Activated CD4-positive, CD25-positive, alpha-beta regulatory T cell (primary cell): ENCODE measurements around the gene ZNF541.

Source experiments
- DNase-seq, 4 experiments: peaks; one replicate each; lab custom pipeline; 2025; lab: John Stamatoyannopoulos, UW

Gene ZNF541

GRCh38 chr19:47545061-47545948, 27.6 kb downstream of the ZNF541 start:
- DNase-seq = no peak

GRCh38 chr19:47544476-47544875, 28.5 kb downstream of the ZNF541 start:
- no peak for DNase-seq

- DNase-seq = no peak
Measured at GRCh38 chr19:47544075-47544474, 28.9 kb downstream of the ZNF541 start.

- no peak for DNase-seq
Measured at GRCh38 chr19:47542030-47542475, 30.9 kb downstream of the ZNF541 start.

- DNase-seq = no peak
Measured at GRCh38 chr19:47541518-47541917, 31.4 kb downstream of the ZNF541 start.

- no peak for DNase-seq
Measured at GRCh38 chr19:47540748-47541147, 32.2 kb downstream of the ZNF541 start.

- no peak for DNase-seq
Measured at GRCh38 chr19:47539747-47540311, 33.1 kb downstream of the ZNF541 start.

GRCh38 chr19:47538812-47539211, 34.1 kb downstream of the ZNF541 start:
- no peak for DNase-seq

GRCh38 chr19:47537493-47537892, 35.5 kb downstream of the ZNF541 start:
- DNase-seq = no peak

GRCh38 chr19:47534628-47535027, 38.3 kb downstream of the ZNF541 start:
- no peak for DNase-seq

GRCh38 chr19:47531640-47532387, 41.1 kb downstream of the ZNF541 start:
- DNase-seq = no peak

- no peak for DNase-seq
Measured at GRCh38 chr19:47529018-47529742, 43.8 kb downstream of the ZNF541 start.

GRCh38 chr19:47526798-47527197, 46.1 kb downstream of the ZNF541 start:
- no peak for DNase-seq

GRCh38 chr19:47523473-47523872, 49.5 kb downstream of the ZNF541 start:
- DNase-seq = no peak
